ENCODE data around the gene DLL1.
A peak's percentile ranks its signal among the peaks of the same experiment; 100 is the strongest.

The DLL1 gene

DNA sequence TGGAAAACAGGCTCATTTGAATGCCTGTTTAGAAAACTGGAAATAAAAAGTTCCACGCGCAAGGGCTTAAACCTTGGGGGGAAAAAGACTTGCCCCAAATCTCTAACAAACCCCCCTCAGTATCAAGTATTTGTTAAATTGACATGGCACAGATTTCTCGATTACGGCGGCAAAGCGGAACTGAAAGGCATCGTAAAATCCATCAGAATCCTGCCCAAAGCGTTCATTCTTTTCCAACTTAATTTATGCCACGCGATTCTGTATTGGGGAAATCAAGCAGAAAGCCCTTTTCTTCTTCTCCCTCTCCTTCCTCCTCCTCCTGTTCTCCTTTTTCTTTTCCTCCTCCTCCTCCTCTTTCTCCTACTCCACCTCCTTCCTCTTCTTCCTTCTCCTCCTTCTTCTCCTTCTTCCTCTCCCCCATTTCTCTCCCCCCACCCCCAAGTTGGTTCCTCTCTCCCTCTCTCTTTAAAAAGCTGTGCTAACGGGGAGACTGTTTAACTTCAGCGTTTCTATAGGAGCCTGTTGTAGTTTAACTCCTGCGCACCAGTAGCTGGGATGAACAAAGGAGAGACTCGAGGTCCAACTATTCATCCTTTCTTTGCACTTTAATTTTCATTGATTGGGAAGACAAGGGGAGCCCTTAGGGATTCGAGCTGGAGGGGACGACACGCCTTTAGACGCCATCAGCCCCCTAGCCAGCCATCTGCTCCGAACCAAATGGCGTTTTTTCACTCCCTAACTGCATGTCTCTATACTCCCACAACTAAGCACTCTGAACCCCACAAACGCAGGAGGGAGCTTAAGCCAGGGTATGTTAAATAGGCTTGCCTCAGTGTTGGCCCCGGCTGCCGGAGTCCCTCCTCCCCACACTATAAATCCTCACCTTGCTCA lies 2.7 kb upstream of the DLL1 start:
- Histone ChIP-seq H3K4me1 (ENCODE audit: low read length) (no peaks in the 10 kb centered on the region), H4K20me1 (ENCODE audit: insufficient read depth, low read length) (no peaks in the 10 kb centered on the region), H3K9ac (ENCODE audit: low read length) (no peak overlapping the region), H3K36me3 (replicated peaks; ENCODE audit: low read depth, low read length) (no peaks in the 10 kb centered on the region), H2AFZ (ENCODE audit: low read depth, low read length) (no peak overlapping the region), H3K4me2 (ENCODE audit: low read length) (peak overlapping the region; percentile 28), H3K9me3 (ENCODE audit: insufficient read depth, low read length) (no peaks in the 10 kb centered on the region), H3K27me3 (ENCODE audit: low read depth, low read length) (peaks cover 8% of the 10 kb centered on the region; the same call in 1 of the 2 replicates), H3K4me3 (ENCODE audit: low read length) (no peak overlapping the region), H3K27ac (ENCODE audit: low read length) (no peak overlapping the region), H3K79me2 (ENCODE audit: low read length) (no peaks in the 10 kb centered on the region)
- TF ChIP-seq EZH2phosphoT487 (IDR thresholded peaks at IDR 0.05; ENCODE audit: low read depth) = no peak
- TF ChIP-seq, protein P1, sequence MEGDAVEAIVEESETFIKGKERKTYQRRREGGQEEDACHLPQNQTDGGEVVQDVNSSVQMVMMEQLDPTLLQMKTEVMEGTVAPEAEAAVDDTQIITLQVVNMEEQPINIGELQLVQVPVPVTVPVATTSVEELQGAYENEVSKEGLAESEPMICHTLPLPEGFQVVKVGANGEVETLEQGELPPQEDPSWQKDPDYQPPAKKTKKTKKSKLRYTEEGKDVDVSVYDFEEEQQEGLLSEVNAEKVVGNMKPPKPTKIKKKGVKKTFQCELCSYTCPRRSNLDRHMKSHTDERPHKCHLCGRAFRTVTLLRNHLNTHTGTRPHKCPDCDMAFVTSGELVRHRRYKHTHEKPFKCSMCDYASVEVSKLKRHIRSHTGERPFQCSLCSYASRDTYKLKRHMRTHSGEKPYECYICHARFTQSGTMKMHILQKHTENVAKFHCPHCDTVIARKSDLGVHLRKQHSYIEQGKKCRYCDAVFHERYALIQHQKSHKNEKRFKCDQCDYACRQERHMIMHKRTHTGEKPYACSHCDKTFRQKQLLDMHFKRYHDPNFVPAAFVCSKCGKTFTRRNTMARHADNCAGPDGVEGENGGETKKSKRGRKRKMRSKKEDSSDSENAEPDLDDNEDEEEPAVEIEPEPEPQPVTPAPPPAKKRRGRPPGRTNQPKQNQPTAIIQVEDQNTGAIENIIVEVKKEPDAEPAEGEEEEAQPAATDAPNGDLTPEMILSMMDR (IDR thresholded peaks at IDR 0.05; ENCODE audit: low read depth, low read length) = no peak

DNA sequence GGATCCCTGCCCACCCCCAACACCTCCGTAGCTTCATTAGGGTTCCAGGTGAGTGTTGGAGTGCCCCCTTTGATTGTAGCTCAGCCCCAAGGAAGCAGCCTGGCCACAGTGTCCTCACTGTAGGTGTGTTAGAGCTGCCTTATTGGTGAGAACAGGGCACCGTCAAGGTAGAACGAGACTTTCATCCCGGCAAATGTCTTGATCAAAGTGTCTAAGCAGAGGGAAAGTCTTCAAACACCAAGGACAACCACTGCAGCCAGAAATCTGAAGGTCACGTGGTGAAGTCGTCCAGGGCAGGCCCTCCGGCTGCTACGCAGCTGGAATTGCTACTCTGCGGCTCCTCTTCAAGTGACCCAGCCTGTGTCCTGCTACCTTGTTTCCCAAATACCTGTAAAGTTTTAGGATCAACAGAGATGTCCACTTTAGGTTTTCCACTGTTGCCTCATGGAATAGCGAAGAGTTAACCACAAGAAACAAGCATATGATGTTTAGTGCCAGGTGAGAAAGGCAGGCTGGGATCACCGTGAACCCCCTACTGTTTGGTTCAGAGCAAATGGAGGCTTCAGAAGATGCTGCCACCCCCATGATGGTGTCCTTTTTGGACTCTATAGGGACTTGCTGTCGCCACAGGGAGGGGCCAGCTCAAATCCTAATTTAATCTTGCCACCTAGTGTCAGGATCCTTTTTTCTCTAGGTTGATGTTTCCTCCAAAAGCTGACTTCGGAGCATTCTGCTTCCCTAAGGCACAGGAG lies 1.7 kb upstream of the DLL1 start:
- TF ChIP-seq, protein P1 (IDR thresholded peaks at IDR 0.05; ENCODE audit: low read depth, low read length) = no peak
- no peak for TF ChIP-seq EZH2phosphoT487 (IDR thresholded peaks at IDR 0.05; ENCODE audit: low read depth)
- Histone ChIP-seq H3K27me3 (ENCODE audit: low read depth, low read length) (peaks cover 8% of the 10 kb centered on the region; the same call in 1 of the 2 replicates), H2AFZ (ENCODE audit: low read depth, low read length) (no peak overlapping the region), H3K79me2 (ENCODE audit: low read length) (no peaks in the 10 kb centered on the region), H3K27ac (ENCODE audit: low read length) (no peak overlapping the region), H3K4me2 (ENCODE audit: low read length) (peak overlapping the region; percentile 28; the same call in 1 of the 2 replicates), H3K9ac (ENCODE audit: low read length) (no peak overlapping the region), H3K4me3 (ENCODE audit: low read length) (no peak overlapping the region), H4K20me1 (ENCODE audit: insufficient read depth, low read length) (no peaks in the 10 kb centered on the region), H3K9me3 (ENCODE audit: insufficient read depth, low read length) (no peaks in the 10 kb centered on the region), H3K36me3 (replicated peaks; ENCODE audit: low read depth, low read length) (no peaks in the 10 kb centered on the region), H3K4me1 (ENCODE audit: low read length) (no peaks in the 10 kb centered on the region)

DNA sequence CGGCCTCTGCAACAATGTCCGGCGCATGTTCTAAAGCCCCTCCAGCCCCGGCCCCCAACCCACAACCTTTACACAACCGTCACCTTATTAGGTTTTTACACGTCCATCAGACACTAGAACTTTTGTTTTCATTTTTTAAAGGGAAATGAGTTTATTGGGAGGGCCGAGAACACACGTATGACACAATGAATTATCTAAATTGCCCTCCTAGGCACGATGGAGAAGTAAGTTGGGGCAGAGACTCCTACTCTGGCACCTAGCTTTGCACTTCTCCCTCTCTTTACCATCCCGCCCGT lies 1.2 kb upstream of the DLL1 start:
- Histone ChIP-seq H3K4me3 (ENCODE audit: low read length) (no peak overlapping the region), H3K27ac (ENCODE audit: low read length) (no peak overlapping the region), H2AFZ (ENCODE audit: low read depth, low read length) (no peak overlapping the region), H3K79me2 (ENCODE audit: low read length) (no peaks in the 10 kb centered on the region), H3K36me3 (replicated peaks; ENCODE audit: low read depth, low read length) (no peaks in the 10 kb centered on the region), H4K20me1 (ENCODE audit: insufficient read depth, low read length) (no peaks in the 10 kb centered on the region), H3K27me3 (ENCODE audit: low read depth, low read length) (peaks cover 8% of the 10 kb centered on the region; the same call in 1 of the 2 replicates), H3K9ac (ENCODE audit: low read length) (no peak overlapping the region), H3K4me2 (ENCODE audit: low read length) (no peak overlapping the region), H3K9me3 (ENCODE audit: insufficient read depth, low read length) (no peaks in the 10 kb centered on the region), H3K4me1 (ENCODE audit: low read length) (no peaks in the 10 kb centered on the region)
- TF ChIP-seq, protein P1 (IDR thresholded peaks at IDR 0.05; ENCODE audit: low read depth, low read length) = no peak
- no peak for TF ChIP-seq EZH2phosphoT487 (IDR thresholded peaks at IDR 0.05; ENCODE audit: low read depth)

Measured in OCI-LY3 (cell line).